Mesendoderm (in vitro differentiated cells): Measurements from ENCODE around the gene NQO1.

ENCODE experiments used
- DNase-seq: peaks from one replicate; pipeline ENCODE4 v3.0.0; 2013
- H2AK5ac ChIP-seq: 2 replicates; pipeline ENCODE4 v1.6.1; 2013; ENCODE audit warnings: low read length, inconsistent platforms
- H2BK120ac ChIP-seq: 2 replicates; pipeline ENCODE4 v1.6.1; 2013; ENCODE audit warnings: low read depth, mild to moderate bottlenecking, low read length, moderate library complexity, mixed read lengths
- H2BK15ac ChIP-seq: replicated peaks from 2 replicates; pipeline ENCODE4 v1.6.1; 2013; ENCODE audit warnings: low read depth, mild to moderate bottlenecking, moderate library complexity
- H2BK5ac ChIP-seq: 2 replicates; pipeline ENCODE4 v1.6.1; 2013; ENCODE audit warnings: low read length, inconsistent platforms
- H3K18ac ChIP-seq: 2 replicates; pipeline ENCODE4 v1.6.1; 2013; ENCODE audit warnings: mild to moderate bottlenecking, low read length, mixed read lengths
- H3K23ac ChIP-seq: one replicate; pipeline ENCODE4 v1.6.1; 2013; ENCODE audit warnings: low read length
- H3K27ac ChIP-seq: 2 replicates; pipeline ENCODE4 v1.5.1; 2013; ENCODE audit warnings: low read depth, mild to moderate bottlenecking, inconsistent platforms, low read length, moderate library complexity
- H3K27me3 ChIP-seq: 2 replicates; pipeline ENCODE4 v1.6.1; 2013; ENCODE audit warnings: low read length, control low read depth, mild to moderate bottlenecking, inconsistent platforms; ENCODE audit not compliant: insufficient read depth, poor library complexity
- H3K36me3 ChIP-seq: 2 replicates; pipeline ENCODE4 v1.6.1; 2013; ENCODE audit warnings: low read length, inconsistent platforms; ENCODE audit not compliant: control insufficient read depth, insufficient read depth
- H3K4ac ChIP-seq: one replicate; pipeline ENCODE4 v1.6.1; 2013; ENCODE audit warnings: low read depth, mild to moderate bottlenecking, low read length, moderate library complexity
- H3K4me1 ChIP-seq: 2 replicates; pipeline ENCODE4 v1.6.1; 2013; ENCODE audit warnings: low read depth, low read length, inconsistent platforms; ENCODE audit not compliant: control insufficient read depth
- H3K4me2 ChIP-seq: 2 replicates; pipeline ENCODE4 v1.6.1; 2013; ENCODE audit warnings: low read length
- H3K4me3 ChIP-seq: 2 replicates; pipeline ENCODE4 v1.5.1; 2013; ENCODE audit warnings: mild to moderate bottlenecking, low read length
- H3K56ac ChIP-seq: one replicate; pipeline ENCODE4 v1.6.1; 2013; ENCODE audit warnings: low read length
- H3K79me1 ChIP-seq: 2 replicates; pipeline ENCODE4 v1.6.1; 2013; ENCODE audit warnings: low read length, inconsistent platforms
- H3K79me2 ChIP-seq: 2 replicates; pipeline ENCODE4 v1.6.1; 2013; ENCODE audit warnings: mild to moderate bottlenecking, low read length; ENCODE audit not compliant: control insufficient read depth, insufficient read depth
- H3K9ac ChIP-seq: 2 replicates; pipeline ENCODE4 v1.6.1; 2013; ENCODE audit warnings: low read length, inconsistent platforms
- H4K5ac ChIP-seq: one replicate; pipeline ENCODE4 v1.6.1; 2013; ENCODE audit warnings: low read length
- H4K8ac ChIP-seq: one replicate; pipeline ENCODE4 v1.6.1; 2013; ENCODE audit warnings: low read depth, mild to moderate bottlenecking, control low read depth, low read length, moderate library complexity
- WGBS: extraction: QIAGEN DNeasy Blood & Tissue Kit; methylation state at CpG from one replicate; pipeline ENCODE4 v1.1.7; 2013; ENCODE audit warnings: low lambda C conversion rate, missing lambda C conversion rate; ENCODE audit not compliant: insufficient coverage; ENCODE audit errors: extremely low coverage; 5-methylcytosine and 5-hydroxymethylcytosine counted together

NQO1 gene

GRCh38 chr16:69707920-69708683, 18.3 kb downstream of the NQO1 start:
- Histone ChIP-seq H3K79me2 (no peaks in the 10 kb centered on the region), H3K4me2 (no peak overlapping the region), H3K4me1 (no peaks in the 10 kb centered on the region), H2BK15ac (no peak overlapping the region), H4K8ac (no peak overlapping the region), H3K9ac (no peak overlapping the region), H3K79me1 (no peaks in the 10 kb centered on the region), H3K23ac (no peak overlapping the region), H3K36me3 (peaks cover 4% of the 10 kb centered on the region), H3K4me3 (no peak overlapping the region), H2AK5ac (no peak overlapping the region), H3K27ac (no peak overlapping the region), H3K18ac (no peak overlapping the region), H4K5ac (no peak overlapping the region), H2BK5ac (no peak overlapping the region), H2BK120ac (no peak overlapping the region), H3K4ac (no peak overlapping the region), H3K27me3 (no peaks in the 10 kb centered on the region), H3K56ac (no peak overlapping the region)
- no peak for DNase-seq
- no CpG with 5 or more reads among the region's 10 CpGs for WGBS

- Histone ChIP-seq H3K36me3 (peaks cover 4% of the 10 kb centered on the region), H3K27me3 (no peaks in the 10 kb centered on the region), H4K8ac (no peak overlapping the region), H2BK5ac (no peak overlapping the region), H3K4me2 (no peak overlapping the region), H3K79me2 (no peaks in the 10 kb centered on the region), H3K9ac (no peak overlapping the region), H2AK5ac (no peak overlapping the region), H2BK15ac (no peak overlapping the region), H3K56ac (no peak overlapping the region), H3K27ac (no peak overlapping the region), H3K4ac (no peak overlapping the region), H3K18ac (no peak overlapping the region), H2BK120ac (no peak overlapping the region), H3K79me1 (no peaks in the 10 kb centered on the region), H3K4me1 (no peaks in the 10 kb centered on the region), H3K23ac (no peak overlapping the region), H3K4me3 (no peak overlapping the region), H4K5ac (no peak overlapping the region)
- no peak for DNase-seq
- no CpG with 5 or more reads among the region's 2 CpGs for WGBS
These were observed 19.4 kb downstream of the NQO1 start for GRCh38 chr16:69706975-69707340.

- DNase-seq, result no peak
- no peak overlapping the region for H2AK5ac ChIP-seq
- no peak overlapping the region for H2BK5ac ChIP-seq
- no CpG with 5 or more reads among the region's 1 CpG for WGBS
- no peak overlapping the region for H3K4ac ChIP-seq
- no peak overlapping the region for H4K5ac ChIP-seq
- no peak overlapping the region for H3K27ac ChIP-seq
- peaks cover 4% of the 10 kb centered on the region for H3K36me3 ChIP-seq
- H3K79me2 ChIP-seq, result no peaks in the 10 kb centered on the region
- H3K4me1 ChIP-seq, result no peaks in the 10 kb centered on the region
- H3K27me3 ChIP-seq, result no peaks in the 10 kb centered on the region
- no peak overlapping the region for H2BK120ac ChIP-seq
- H3K56ac ChIP-seq, result no peak overlapping the region
- H3K79me1 ChIP-seq, result no peaks in the 10 kb centered on the region
- H3K4me3 ChIP-seq, result no peak overlapping the region
- no peak overlapping the region for H2BK15ac ChIP-seq
- H3K23ac ChIP-seq, result no peak overlapping the region
- no peak overlapping the region for H4K8ac ChIP-seq
- no peak overlapping the region for H3K4me2 ChIP-seq
- no peak overlapping the region for H3K9ac ChIP-seq
- H3K18ac ChIP-seq, result no peak overlapping the region
These were observed 19.9 kb downstream of the NQO1 start for GRCh38 chr16:69706256-69706974.

- no peaks in the 10 kb centered on the region for H3K4me1 ChIP-seq
- H3K18ac ChIP-seq, result no peak overlapping the region
- no CpG with 5 or more reads among the region's 2 CpGs for WGBS
These were observed 22.7 kb downstream of the NQO1 start for GRCh38 chr16:69703638-69704037.

DNA sequence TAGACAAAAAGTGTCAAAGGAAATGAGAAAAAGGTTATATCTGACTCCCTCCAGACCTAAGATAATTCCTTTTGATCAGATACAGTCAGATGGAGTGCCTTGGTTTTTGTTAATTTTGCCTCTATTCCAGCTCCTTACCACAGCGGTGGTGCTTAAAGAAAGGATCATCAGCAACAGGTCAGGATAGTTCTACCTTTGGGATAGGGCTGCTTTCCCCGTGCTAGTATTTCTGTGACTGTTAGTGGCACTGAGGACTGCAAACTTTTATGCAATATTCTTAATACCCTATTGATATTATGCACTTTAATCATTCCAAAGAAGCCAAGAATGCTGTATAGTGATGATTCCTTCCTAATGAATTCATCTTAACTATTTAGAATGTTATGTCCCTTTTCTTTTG, 24.5 kb downstream of the NQO1 start:
- no peak overlapping the region for H2AK5ac ChIP-seq
- no peak overlapping the region for H4K8ac ChIP-seq
- H3K27me3 ChIP-seq, result no peaks in the 10 kb centered on the region
- H2BK120ac ChIP-seq, result no peak overlapping the region
- no peaks in the 10 kb centered on the region for H3K4me1 ChIP-seq
- H3K36me3 ChIP-seq, result no peaks in the 10 kb centered on the region
- H3K23ac ChIP-seq, result no peak overlapping the region
- no peak overlapping the region for H4K5ac ChIP-seq
- no peak overlapping the region for H2BK5ac ChIP-seq
- no peak for DNase-seq
- H3K18ac ChIP-seq, result no peak overlapping the region
- H3K56ac ChIP-seq, result no peak overlapping the region
- H2BK15ac ChIP-seq, result no peak overlapping the region
- no peak overlapping the region for H3K27ac ChIP-seq
- H3K4ac ChIP-seq, result no peak overlapping the region
- H3K9ac ChIP-seq, result no peak overlapping the region
- no CpG with 5 or more reads among the region's 2 CpGs for WGBS
- H3K4me2 ChIP-seq, result no peak overlapping the region
- no peaks in the 10 kb centered on the region for H3K79me1 ChIP-seq
- no peaks in the 10 kb centered on the region for H3K79me2 ChIP-seq
- no peak overlapping the region for H3K4me3 ChIP-seq

More at GRCh38 chr16:69703638-69704037, 22.7 kb downstream of the NQO1 start:
- H2BK5ac ChIP-seq, result no peak overlapping the region
- H2BK15ac ChIP-seq, result no peak overlapping the region
- no peaks in the 10 kb centered on the region for H3K79me2 ChIP-seq
- H3K56ac ChIP-seq, result no peak overlapping the region
- H4K8ac ChIP-seq, result no peak overlapping the region
- H3K4me2 ChIP-seq, result no peak overlapping the region
- no peaks in the 10 kb centered on the region for H3K79me1 ChIP-seq
- no peaks in the 10 kb centered on the region for H3K27me3 ChIP-seq
- H3K4ac ChIP-seq, result no peak overlapping the region
- H3K36me3 ChIP-seq, result no peaks in the 10 kb centered on the region
- H3K9ac ChIP-seq, result no peak overlapping the region
- no peak for DNase-seq
- H3K27ac ChIP-seq, result no peak overlapping the region
- H4K5ac ChIP-seq, result no peak overlapping the region
- no peak overlapping the region for H3K4me3 ChIP-seq
- no peak overlapping the region for H2BK120ac ChIP-seq
- H3K23ac ChIP-seq, result no peak overlapping the region
- H2AK5ac ChIP-seq, result no peak overlapping the region
